Liver (tissue), 9 donors: ENCODE data around the gene ZBTB21. TPM values are rescaled to one million over a fixed set of nuclear protein-coding genes. Genes with fewer than 3 reads are reported as not detected.

ENCODE experiments used
- DNase-seq: peaks from one replicate; pipeline ENCODE4 v3.0.0-alpha.2; 2017; ENCODE audit warnings: low spot score
- H3K27ac ChIP-seq, 2 donors: one replicate each; pipeline ENCODE4 v1.7.0; 2013; ENCODE audit warnings: inconsistent platforms in 2 of 2, low read length in 2 of 2, control low read depth in 1 of 2, low read depth in 1 of 2, mild to moderate bottlenecking in 1 of 2
- H3K27me3 ChIP-seq, 4 donors: one replicate each; pipeline versions ENCODE4 v1.6.1 to v1.7.0; 2013; ENCODE audit warnings: low read length in 3 of 4, inconsistent platforms in 1 of 4, mild to moderate bottlenecking in 1 of 4, moderate library complexity in 1 of 4; ENCODE audit not compliant: control insufficient read depth in 4 of 4, insufficient read depth in 4 of 4
- H3K36me3 ChIP-seq, 4 donors: one replicate each; pipeline versions ENCODE4 v1.6.1 to v1.7.0; 2013; ENCODE audit warnings: low read length in 3 of 4, mild to moderate bottlenecking in 3 of 4, low read depth in 1 of 4, moderate library complexity in 1 of 4; ENCODE audit not compliant: control insufficient read depth in 4 of 4, insufficient read depth in 3 of 4
- H3K4me1 ChIP-seq, 4 donors: one replicate each; pipeline versions ENCODE4 v1.6.1 to v1.7.0; 2013; ENCODE audit warnings: low read length in 3 of 4, mild to moderate bottlenecking in 3 of 4, moderate library complexity in 1 of 4; ENCODE audit not compliant: control insufficient read depth in 4 of 4, insufficient read depth in 4 of 4
- H3K4me3 ChIP-seq, 3 donors: one replicate each; pipeline versions ENCODE4 v1.6.1 to v1.7.0; 2013; ENCODE audit warnings: low read length in 3 of 3, control low read depth in 1 of 3, low read depth in 1 of 3, mild to moderate bottlenecking in 1 of 3
- H3K9ac ChIP-seq, 2 donors: one replicate each; pipeline ENCODE4 v1.7.0; 2013; ENCODE audit warnings: low read length in 2 of 2, mild to moderate bottlenecking in 2 of 2, moderate library complexity in 2 of 2, control low read depth in 1 of 2, low read depth in 1 of 2
- H3K9me3 ChIP-seq, 4 donors: one replicate each; pipeline versions ENCODE4 v1.6.1 to v1.7.0; 2013; ENCODE audit warnings: low read length in 3 of 4; ENCODE audit not compliant: control insufficient read depth in 4 of 4
- ATF3 ChIP-seq: IDR thresholded peaks from 2 replicates; pipeline ENCODE4 v1.6.1; 2016; ENCODE audit warnings: antibody characterized with exemption
- EGR1 ChIP-seq, 2 donors: IDR thresholded peaks; 2 replicates each; pipeline ENCODE4 v1.6.1; 2016 to 2018; ENCODE audit warnings: antibody characterized with exemption in 2 of 2, low read depth in 2 of 2
- FOXA2 ChIP-seq: IDR thresholded peaks from 2 replicates; pipeline ENCODE4 v1.6.1; 2016; ENCODE audit warnings: antibody characterized with exemption
- GABPA ChIP-seq, 2 donors: IDR thresholded peaks in 1 of 2; conservative IDR thresholded peaks in 1 of 2; 2 replicates each; pipeline ENCODE4 v1.6.1; 2016; ENCODE audit warnings: antibody characterized with exemption in 2 of 2, mild to moderate bottlenecking in 1 of 2, moderate library complexity in 1 of 2
- HNF4A ChIP-seq, 2 donors: conservative IDR thresholded peaks; 2 replicates each; pipeline ENCODE4 v1.6.1; 2016; ENCODE audit warnings: antibody characterized with exemption in 2 of 2, mild to moderate bottlenecking in 2 of 2
- HNF4G ChIP-seq: IDR thresholded peaks from 2 replicates; pipeline ENCODE4 v1.6.1; 2016; ENCODE audit warnings: antibody characterized with exemption
- JUND ChIP-seq, 2 donors: IDR thresholded peaks; 2 replicates each; pipeline ENCODE4 v1.6.1; 2016; ENCODE audit warnings: antibody characterized with exemption in 2 of 2
- NR2F2 ChIP-seq: IDR thresholded peaks from 2 replicates; pipeline ENCODE4 v1.6.1; 2016; ENCODE audit warnings: antibody characterized with exemption
- RAD21 ChIP-seq, 2 donors: IDR thresholded peaks; 2 replicates each; pipeline ENCODE4 v1.6.1; 2016; ENCODE audit warnings: antibody characterized with exemption in 2 of 2, mild to moderate bottlenecking in 2 of 2
- REST ChIP-seq: IDR thresholded peaks from 2 replicates; pipeline ENCODE4 v1.6.1; 2016; ENCODE audit warnings: antibody characterized with exemption, mild to moderate bottlenecking
- RXRA ChIP-seq, 2 donors: IDR thresholded peaks; 2 replicates each; pipeline ENCODE4 v1.6.1; 2017 to 2018; ENCODE audit warnings: antibody characterized with exemption in 2 of 2, mild to moderate bottlenecking in 1 of 2
- SP1 ChIP-seq: IDR thresholded peaks from 2 replicates; pipeline ENCODE4 v1.6.1; 2018; ENCODE audit warnings: antibody characterized with exemption, mild to moderate bottlenecking
- TAF1 ChIP-seq: conservative IDR thresholded peaks from 2 replicates; pipeline ENCODE4 v1.6.1; 2016; ENCODE audit warnings: antibody characterized with exemption, mild to moderate bottlenecking
- YY1 ChIP-seq: IDR thresholded peaks from 2 replicates; pipeline ENCODE4 v1.6.1; 2016; ENCODE audit warnings: antibody characterized with exemption, mild to moderate bottlenecking
- WGBS: extraction: QIAGEN DNeasy Blood & Tissue Kit; methylation state at CpG from one replicate; pipeline ENCODE4 v1.1.7; 2013; 5-methylcytosine and 5-hydroxymethylcytosine counted together
- polyA plus RNA-seq, 2 donors: library from polyadenylated mRNA; stranded (reverse) in 1 of 2; unstranded in 1 of 2; fragments of 200-250 nt in 1 of 2; fragments of >200 nt in 1 of 2; fragmentation: Nextera tagmentation in 1 of 2; extraction: Ambion mirVana in 1 of 2; gene quantifications; one replicate each; pipeline versions ENCODE4 v1.2.1 to v1.2.3, GENCODE V29; 2013 to 2015
- total RNA-seq, 2 donors: library from RNA; depleted of rRNA; stranded (reverse); fragments of >200 nt; gene quantifications; one replicate each; pipeline ENCODE4 v1.2.3, GENCODE V29; 2014
- TF ChIP-seq, protein P1 (sequence below): IDR thresholded peaks from 2 replicates; pipeline ENCODE4 v1.6.1; 2016; ENCODE audit warnings: antibody characterized with exemption
- TF ChIP-seq, protein P2 (sequence below): fragments of 150-350 bp; IDR thresholded peaks from 2 replicates; pipeline ENCODE4 v1.5.1; 2017; ENCODE audit warnings: improper control_type of control experiment, low read depth, low read length; ENCODE audit not compliant: missing input control
- donor health status: healthy.
- donor health status: healthy.
- donor health status: healthy.
- donor health status: healthy.
- donor health status: healthy.

ZBTB21 gene
- total and polyA plus RNA-seq, 4 donors, result 3.1 to 14.1 (median 4.0) TPM

GRCh38 chr21:41953249-41953830, 56.8 kb downstream of the ZBTB21 start:
- peak overlapping the region in 1 of 2 donors; percentile 6 for H3K9ac ChIP-seq
- H3K9me3 ChIP-seq, result no peaks in the 10 kb centered on the region
- WGBS, result 2% methylated on average over 67 of the region's 67 CpGs
- TF ChIP-seq NR2F2, result no peak
- peak overlapping the region; percentile 19 to 60 for H3K27ac ChIP-seq
- DNase-seq, result no peak
- no peaks in the 10 kb centered on the region for H3K36me3 ChIP-seq
- H3K4me1 ChIP-seq, result peaks cover 6 to 12% (median 11%) of the 10 kb centered on the region in 4 donors
- no peaks in the 10 kb centered on the region for H3K27me3 ChIP-seq
- H3K4me3 ChIP-seq, result peak overlapping the region; percentile 14 to 80 (median 63)

DNA sequence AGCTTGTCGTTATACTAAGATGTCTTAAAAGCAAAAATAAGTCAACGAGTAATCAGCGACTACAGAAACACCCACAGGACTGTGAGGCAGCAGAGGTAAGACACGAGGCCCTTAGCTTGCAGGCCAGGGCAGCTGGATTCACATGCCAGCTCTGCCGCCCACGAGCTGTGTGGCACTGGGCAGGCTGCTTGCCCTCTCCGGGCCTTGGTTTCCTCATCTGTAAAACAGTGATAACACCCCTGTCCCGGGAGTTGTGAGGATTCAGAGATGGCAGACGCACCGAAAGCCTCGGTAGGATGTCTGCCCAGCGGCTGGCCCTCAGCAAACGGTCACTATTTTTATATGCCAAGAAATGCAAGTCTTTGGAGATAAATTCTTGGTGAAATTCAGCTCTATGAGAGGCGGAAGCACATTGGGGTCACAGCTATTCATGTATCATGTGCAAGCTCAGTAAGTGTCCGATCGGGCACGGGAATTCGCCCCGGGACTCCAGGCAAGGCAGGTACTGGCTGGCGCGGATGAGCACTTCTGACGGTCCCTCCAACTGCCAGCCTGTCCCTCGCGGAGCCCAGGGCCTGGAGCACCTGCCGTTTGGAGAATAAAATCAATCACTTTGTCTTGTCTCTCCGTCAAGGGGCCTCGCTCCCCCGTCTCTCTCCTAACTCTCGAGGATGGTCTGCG, 57.5 kb downstream of the ZBTB21 start:
- no peaks in the 10 kb centered on the region for H3K9me3 ChIP-seq
- 50% methylated on average over 30 of the region's 30 CpGs for WGBS

GRCh38 chr21:41951876-41952567, 58.1 kb downstream of the ZBTB21 start:
- H3K9me3 ChIP-seq, result no peaks in the 10 kb centered on the region
- H3K9ac ChIP-seq, result no peak overlapping the region
- WGBS, result 82% methylated on average over 5 of the region's 5 CpGs
- no peaks in the 10 kb centered on the region for H3K36me3 ChIP-seq
- H3K4me1 ChIP-seq, result peaks cover 6 to 12% (median 11%) of the 10 kb centered on the region in 4 donors
- peak overlapping the region in 1 of 3 donors; percentile 80 for H3K4me3 ChIP-seq
- peak overlapping the region in 1 of 2 donors; percentile 45 for H3K27ac ChIP-seq
- H3K27me3 ChIP-seq, result no peaks in the 10 kb centered on the region
- DNase-seq, result no peak
- TF ChIP-seq RXRA (IDR thresholded peaks at IDR 0.05) (peak in 1 of 2 donors; percentile 9), HNF4A (conservative IDR thresholded peaks at IDR 0.05) (no peak), HNF4G (no peak), EGR1 (IDR thresholded peaks at IDR 0.05; ENCODE audit: low read depth in 2 of 2) (no peak), SP1 (no peak), RAD21 (IDR thresholded peaks at IDR 0.05) (no peak), TAF1 (no peak), REST (no peak), YY1 (no peak), JUND (IDR thresholded peaks at IDR 0.05) (no peak), NR2F2 (peak; percentile 64), FOXA2 (no peak), ATF3 (no peak)
- TF ChIP-seq, protein P1, sequence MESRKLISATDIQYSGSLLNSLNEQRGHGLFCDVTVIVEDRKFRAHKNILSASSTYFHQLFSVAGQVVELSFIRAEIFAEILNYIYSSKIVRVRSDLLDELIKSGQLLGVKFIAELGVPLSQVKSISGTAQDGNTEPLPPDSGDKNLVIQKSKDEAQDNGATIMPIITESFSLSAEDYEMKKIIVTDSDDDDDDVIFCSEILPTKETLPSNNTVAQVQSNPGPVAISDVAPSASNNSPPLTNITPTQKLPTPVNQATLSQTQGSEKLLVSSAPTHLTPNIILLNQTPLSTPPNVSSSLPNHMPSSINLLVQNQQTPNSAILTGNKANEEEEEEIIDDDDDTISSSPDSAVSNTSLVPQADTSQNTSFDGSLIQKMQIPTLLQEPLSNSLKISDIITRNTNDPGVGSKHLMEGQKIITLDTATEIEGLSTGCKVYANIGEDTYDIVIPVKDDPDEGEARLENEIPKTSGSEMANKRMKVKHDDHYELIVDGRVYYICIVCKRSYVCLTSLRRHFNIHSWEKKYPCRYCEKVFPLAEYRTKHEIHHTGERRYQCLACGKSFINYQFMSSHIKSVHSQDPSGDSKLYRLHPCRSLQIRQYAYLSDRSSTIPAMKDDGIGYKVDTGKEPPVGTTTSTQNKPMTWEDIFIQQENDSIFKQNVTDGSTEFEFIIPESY, result no peak

More for the DNA sequence above, 57.5 kb downstream of the ZBTB21 start:
- peaks cover 6 to 12% (median 11%) of the 10 kb centered on the region in 4 donors for H3K4me1 ChIP-seq
- H3K9ac ChIP-seq, result peak overlapping the region in 1 of 2 donors; percentile 6
- peak overlapping the region; percentile 14 to 80 (median 63) for H3K4me3 ChIP-seq
- DNase-seq, result no peak
- no peaks in the 10 kb centered on the region for H3K27me3 ChIP-seq
- no peaks in the 10 kb centered on the region for H3K36me3 ChIP-seq
- peak overlapping the region; percentile 19 to 60 for H3K27ac ChIP-seq
- TF ChIP-seq SP1, result no peak
- TF ChIP-seq RXRA (IDR thresholded peaks at IDR 0.05), result no peak
- TF ChIP-seq YY1, result no peak
- TF ChIP-seq, protein P2, sequence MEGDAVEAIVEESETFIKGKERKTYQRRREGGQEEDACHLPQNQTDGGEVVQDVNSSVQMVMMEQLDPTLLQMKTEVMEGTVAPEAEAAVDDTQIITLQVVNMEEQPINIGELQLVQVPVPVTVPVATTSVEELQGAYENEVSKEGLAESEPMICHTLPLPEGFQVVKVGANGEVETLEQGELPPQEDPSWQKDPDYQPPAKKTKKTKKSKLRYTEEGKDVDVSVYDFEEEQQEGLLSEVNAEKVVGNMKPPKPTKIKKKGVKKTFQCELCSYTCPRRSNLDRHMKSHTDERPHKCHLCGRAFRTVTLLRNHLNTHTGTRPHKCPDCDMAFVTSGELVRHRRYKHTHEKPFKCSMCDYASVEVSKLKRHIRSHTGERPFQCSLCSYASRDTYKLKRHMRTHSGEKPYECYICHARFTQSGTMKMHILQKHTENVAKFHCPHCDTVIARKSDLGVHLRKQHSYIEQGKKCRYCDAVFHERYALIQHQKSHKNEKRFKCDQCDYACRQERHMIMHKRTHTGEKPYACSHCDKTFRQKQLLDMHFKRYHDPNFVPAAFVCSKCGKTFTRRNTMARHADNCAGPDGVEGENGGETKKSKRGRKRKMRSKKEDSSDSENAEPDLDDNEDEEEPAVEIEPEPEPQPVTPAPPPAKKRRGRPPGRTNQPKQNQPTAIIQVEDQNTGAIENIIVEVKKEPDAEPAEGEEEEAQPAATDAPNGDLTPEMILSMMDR, result no peak
- TF ChIP-seq GABPA (IDR thresholded peaks at IDR 0.05 in 1 of 2, conservative IDR thresholded peaks at IDR 0.05 in 1 of 2), result no peak
- no peak for TF ChIP-seq RAD21 (IDR thresholded peaks at IDR 0.05)
- no peak for TF ChIP-seq EGR1 (IDR thresholded peaks at IDR 0.05; ENCODE audit: low read depth in 2 of 2)
